Measurements from ENCODE around the gene PDLIM5. TPM values are rescaled to one million over a fixed set of nuclear protein-coding genes. Genes with fewer than 3 reads are reported as not detected.

Gene PDLIM5
- total RNA-seq, 1 donor from 2014 or later: 311 TPM

GRCh38 chr4:94676970-94677369 is 225.2 kb downstream of the PDLIM5 start:
- no peaks in the 10 kb centered on the region for H3K9me3 ChIP-seq (ENCODE audit: control insufficient read depth in 3 of 3, low read length in 3 of 3)
- H3K4me3 ChIP-seq (ENCODE audit: low read length in 3 of 3): no peak overlapping the region
- H3K27ac ChIP-seq (ENCODE audit: low read depth, low read length): no peak overlapping the region
- no peak overlapping the region for H3K9ac ChIP-seq (ENCODE audit: low read depth in 1 of 3, low read length in 3 of 3)
- H3K36me3 ChIP-seq (ENCODE audit: control insufficient read depth in 3 of 3, insufficient read depth in 3 of 3, low read length in 3 of 3): no peaks in the 10 kb centered on the region
- no peaks in the 10 kb centered on the region for H3K4me1 ChIP-seq (ENCODE audit: control insufficient read depth in 3 of 3, insufficient read depth in 3 of 3, low read length in 3 of 3)
- no peaks in the 10 kb centered on the region for H3K27me3 ChIP-seq (ENCODE audit: control insufficient read depth in 3 of 3, insufficient read depth in 3 of 3, low read length in 3 of 3)

DNA sequence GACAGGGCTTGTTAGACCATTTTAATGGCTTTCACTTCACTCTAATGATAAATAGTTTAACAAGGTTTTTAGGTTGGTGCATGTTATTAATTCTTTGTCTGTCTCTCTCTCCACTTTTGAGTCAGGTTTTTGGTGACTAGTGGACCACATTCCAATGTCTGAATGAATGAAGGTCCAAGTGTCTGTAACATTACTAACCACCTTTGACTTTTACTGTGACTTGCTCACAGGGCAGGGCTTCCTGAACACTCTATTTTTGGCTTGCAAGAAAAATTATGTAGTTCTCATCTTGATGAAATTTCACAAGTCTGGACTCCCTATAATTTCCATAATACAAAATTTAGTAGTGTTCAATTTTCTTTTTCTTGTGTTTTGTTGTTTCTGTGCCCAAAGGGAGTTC is 227.2 kb downstream of the PDLIM5 start:
- no peak overlapping the region for H3K27ac ChIP-seq (ENCODE audit: low read depth, low read length)
- no peaks in the 10 kb centered on the region for H3K9me3 ChIP-seq (ENCODE audit: control insufficient read depth in 3 of 3, low read length in 3 of 3)
- H3K9ac ChIP-seq (ENCODE audit: low read depth in 1 of 3, low read length in 3 of 3): no peak overlapping the region
- H3K36me3 ChIP-seq (ENCODE audit: control insufficient read depth in 3 of 3, insufficient read depth in 3 of 3, low read length in 3 of 3): no peaks in the 10 kb centered on the region
- H3K4me3 ChIP-seq (ENCODE audit: low read length in 3 of 3): no peak overlapping the region
- no peaks in the 10 kb centered on the region for H3K4me1 ChIP-seq (ENCODE audit: control insufficient read depth in 3 of 3, insufficient read depth in 3 of 3, low read length in 3 of 3)
- no peaks in the 10 kb centered on the region for H3K27me3 ChIP-seq (ENCODE audit: control insufficient read depth in 3 of 3, insufficient read depth in 3 of 3, low read length in 3 of 3)

DNA sequence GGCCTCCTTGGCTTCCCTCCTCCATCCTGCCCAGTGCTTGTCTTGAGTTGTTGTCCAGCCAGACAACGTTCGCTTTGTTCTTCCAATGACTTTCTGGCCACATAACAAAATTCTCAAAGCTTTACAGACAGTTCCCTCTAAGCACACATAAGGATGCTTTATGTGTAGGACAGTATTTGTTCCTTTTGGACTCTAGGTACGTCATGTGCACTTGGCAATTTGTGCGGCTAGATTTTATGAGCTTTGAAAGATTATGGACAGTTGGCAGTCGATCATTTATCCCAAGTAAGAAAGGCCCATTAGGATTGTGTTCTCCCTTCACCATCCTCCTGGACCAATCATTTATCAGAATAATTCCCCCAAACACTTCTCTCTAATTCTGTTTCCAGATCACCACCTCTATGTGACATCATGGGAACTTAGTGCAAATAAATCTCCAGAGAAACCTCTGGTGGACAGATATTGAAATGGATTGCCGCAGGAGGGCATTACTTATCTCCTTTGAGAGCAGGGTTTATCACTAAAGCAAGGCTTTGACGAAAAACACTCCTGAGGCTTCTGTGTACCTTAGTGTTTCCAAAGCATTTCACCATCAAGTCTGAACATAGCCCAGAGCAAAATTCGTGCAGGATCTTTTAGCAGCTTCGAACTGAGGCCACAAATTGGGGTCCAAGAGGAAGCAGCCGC is 228.6 kb downstream of the PDLIM5 start:
- Histone ChIP-seq H3K9me3 (ENCODE audit: control insufficient read depth in 3 of 3, low read length in 3 of 3) (no peaks in the 10 kb centered on the region), H3K27me3 (ENCODE audit: control insufficient read depth in 3 of 3, insufficient read depth in 3 of 3, low read length in 3 of 3) (no peaks in the 10 kb centered on the region), H3K27ac (ENCODE audit: low read depth, low read length) (no peak overlapping the region), H3K4me3 (ENCODE audit: low read length in 3 of 3) (no peak overlapping the region), H3K4me1 (ENCODE audit: control insufficient read depth in 3 of 3, insufficient read depth in 3 of 3, low read length in 3 of 3) (no peaks in the 10 kb centered on the region), H3K9ac (ENCODE audit: low read depth in 1 of 3, low read length in 3 of 3) (no peak overlapping the region), H3K36me3 (ENCODE audit: control insufficient read depth in 3 of 3, insufficient read depth in 3 of 3, low read length in 3 of 3) (no peaks in the 10 kb centered on the region)

- Histone ChIP-seq H3K9me3 (ENCODE audit: control insufficient read depth in 3 of 3, low read length in 3 of 3) (no peaks in the 10 kb centered on the region), H3K4me3 (ENCODE audit: low read length in 3 of 3) (no peak overlapping the region), H3K27ac (ENCODE audit: low read depth, low read length) (no peak overlapping the region), H3K27me3 (ENCODE audit: control insufficient read depth in 3 of 3, insufficient read depth in 3 of 3, low read length in 3 of 3) (no peaks in the 10 kb centered on the region), H3K4me1 (ENCODE audit: control insufficient read depth in 3 of 3, insufficient read depth in 3 of 3, low read length in 3 of 3) (no peaks in the 10 kb centered on the region), H3K9ac (ENCODE audit: low read depth in 1 of 3, low read length in 3 of 3) (no peak overlapping the region), H3K36me3 (ENCODE audit: control insufficient read depth in 3 of 3, insufficient read depth in 3 of 3, low read length in 3 of 3) (no peaks in the 10 kb centered on the region)
Measured at GRCh38 chr4:94686086-94686485, 234.3 kb downstream of the PDLIM5 start.

DNA sequence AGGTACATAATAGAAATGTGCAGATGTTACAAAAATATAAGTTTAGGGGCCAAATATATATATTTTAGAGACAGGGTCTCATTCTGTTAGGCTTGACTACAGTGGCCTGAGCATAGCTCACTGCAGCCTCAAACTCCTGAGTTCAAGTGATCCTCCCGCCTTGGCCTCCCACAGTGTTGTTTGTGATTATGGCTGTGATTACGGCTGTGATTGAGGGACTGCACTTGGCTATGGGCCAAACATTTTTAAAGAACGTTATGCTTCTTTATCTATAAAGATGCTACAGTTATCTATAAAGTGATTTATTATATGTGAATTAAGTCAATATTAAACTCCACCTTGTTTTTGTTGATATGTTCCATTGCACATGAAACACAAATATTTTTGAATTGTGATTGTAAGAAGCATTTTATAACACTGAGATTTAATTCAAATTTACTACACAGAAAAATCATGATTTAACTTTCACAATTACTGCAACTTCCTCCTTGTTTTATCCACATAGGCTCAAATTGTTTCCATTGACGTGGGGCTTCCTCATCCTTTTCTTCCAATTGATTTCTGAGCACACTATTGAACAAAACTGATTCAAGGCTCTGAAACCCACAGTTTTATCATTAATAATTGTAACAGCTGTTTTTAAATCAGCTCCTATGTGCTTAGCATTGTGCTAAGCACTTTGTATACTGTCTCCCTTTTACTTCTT is 237.6 kb downstream of the PDLIM5 start:
- Histone ChIP-seq H3K27ac (ENCODE audit: low read depth, low read length) (no peak overlapping the region), H3K9ac (ENCODE audit: low read depth in 1 of 3, low read length in 3 of 3) (no peak overlapping the region), H3K9me3 (ENCODE audit: control insufficient read depth in 3 of 3, low read length in 3 of 3) (no peaks in the 10 kb centered on the region), H3K27me3 (ENCODE audit: control insufficient read depth in 3 of 3, insufficient read depth in 3 of 3, low read length in 3 of 3) (no peaks in the 10 kb centered on the region), H3K4me3 (ENCODE audit: low read length in 3 of 3) (no peak overlapping the region), H3K36me3 (ENCODE audit: control insufficient read depth in 3 of 3, insufficient read depth in 3 of 3, low read length in 3 of 3) (no peaks in the 10 kb centered on the region), H3K4me1 (ENCODE audit: control insufficient read depth in 3 of 3, insufficient read depth in 3 of 3, low read length in 3 of 3) (no peaks in the 10 kb centered on the region)

DNA sequence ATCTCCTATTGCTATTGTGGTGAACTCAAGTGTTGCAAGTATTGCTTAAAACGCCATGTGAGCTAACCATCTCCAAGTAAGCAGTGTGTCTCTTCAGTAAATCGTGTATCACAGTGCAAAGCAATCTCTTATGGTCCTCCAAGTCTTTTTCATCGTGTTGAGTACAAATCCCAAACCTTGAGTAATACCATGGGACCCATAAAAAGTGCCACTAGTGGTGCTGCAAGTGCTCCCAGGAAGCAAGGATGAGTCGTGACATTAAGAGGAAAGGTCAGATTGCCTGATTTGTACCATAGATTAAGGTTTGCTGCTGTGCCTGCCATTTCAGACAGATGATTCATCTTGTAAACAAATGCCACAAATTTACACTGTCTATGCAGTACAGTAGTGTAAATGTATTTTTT is 239.1 kb downstream of the PDLIM5 start:
- no peaks in the 10 kb centered on the region for H3K36me3 ChIP-seq (ENCODE audit: control insufficient read depth in 3 of 3, insufficient read depth in 3 of 3, low read length in 3 of 3)
- no peak overlapping the region for H3K27ac ChIP-seq (ENCODE audit: low read depth, low read length)
- H3K27me3 ChIP-seq (ENCODE audit: control insufficient read depth in 3 of 3, insufficient read depth in 3 of 3, low read length in 3 of 3): no peaks in the 10 kb centered on the region
- H3K9ac ChIP-seq (ENCODE audit: low read depth in 1 of 3, low read length in 3 of 3): no peak overlapping the region
- H3K4me3 ChIP-seq (ENCODE audit: low read length in 3 of 3): no peak overlapping the region
- no peaks in the 10 kb centered on the region for H3K9me3 ChIP-seq (ENCODE audit: control insufficient read depth in 3 of 3, low read length in 3 of 3)
- H3K4me1 ChIP-seq (ENCODE audit: control insufficient read depth in 3 of 3, insufficient read depth in 3 of 3, low read length in 3 of 3): no peaks in the 10 kb centered on the region

- H3K4me1 ChIP-seq (ENCODE audit: control insufficient read depth in 3 of 3, insufficient read depth in 3 of 3, low read length in 3 of 3): no peaks in the 10 kb centered on the region
- H3K27ac ChIP-seq (ENCODE audit: low read depth, low read length): no peak overlapping the region
- no peaks in the 10 kb centered on the region for H3K36me3 ChIP-seq (ENCODE audit: control insufficient read depth in 3 of 3, insufficient read depth in 3 of 3, low read length in 3 of 3)
- H3K9me3 ChIP-seq (ENCODE audit: control insufficient read depth in 3 of 3, low read length in 3 of 3): no peaks in the 10 kb centered on the region
- H3K27me3 ChIP-seq (ENCODE audit: control insufficient read depth in 3 of 3, insufficient read depth in 3 of 3, low read length in 3 of 3): no peaks in the 10 kb centered on the region
- H3K4me3 ChIP-seq (ENCODE audit: low read length in 3 of 3): no peak overlapping the region
- H3K9ac ChIP-seq (ENCODE audit: low read depth in 1 of 3, low read length in 3 of 3): no peak overlapping the region
Measured at GRCh38 chr4:94691552-94691951, 239.8 kb downstream of the PDLIM5 start.

GRCh38 chr4:94695384-94695783 is 243.6 kb downstream of the PDLIM5 start:
- no peaks in the 10 kb centered on the region for H3K36me3 ChIP-seq (ENCODE audit: control insufficient read depth in 3 of 3, insufficient read depth in 3 of 3, low read length in 3 of 3)
- no peaks in the 10 kb centered on the region for H3K27me3 ChIP-seq (ENCODE audit: control insufficient read depth in 3 of 3, insufficient read depth in 3 of 3, low read length in 3 of 3)
- H3K4me1 ChIP-seq (ENCODE audit: control insufficient read depth in 3 of 3, insufficient read depth in 3 of 3, low read length in 3 of 3): no peaks in the 10 kb centered on the region
- no peak overlapping the region for H3K27ac ChIP-seq (ENCODE audit: low read depth, low read length)
- no peak overlapping the region for H3K4me3 ChIP-seq (ENCODE audit: low read length in 3 of 3)
- H3K9ac ChIP-seq (ENCODE audit: low read depth in 1 of 3, low read length in 3 of 3): no peak overlapping the region
- no peaks in the 10 kb centered on the region for H3K9me3 ChIP-seq (ENCODE audit: control insufficient read depth in 3 of 3, low read length in 3 of 3)

GRCh38 chr4:94698187-94698586 is 246.4 kb downstream of the PDLIM5 start:
- H3K27me3 ChIP-seq (ENCODE audit: control insufficient read depth in 3 of 3, insufficient read depth in 3 of 3, low read length in 3 of 3): no peaks in the 10 kb centered on the region
- no peaks in the 10 kb centered on the region for H3K9me3 ChIP-seq (ENCODE audit: control insufficient read depth in 3 of 3, low read length in 3 of 3)
- no peak overlapping the region for H3K9ac ChIP-seq (ENCODE audit: low read depth in 1 of 3, low read length in 3 of 3)
- H3K27ac ChIP-seq (ENCODE audit: low read depth, low read length): no peak overlapping the region
- H3K4me3 ChIP-seq (ENCODE audit: low read length in 3 of 3): no peak overlapping the region
- no peaks in the 10 kb centered on the region for H3K4me1 ChIP-seq (ENCODE audit: control insufficient read depth in 3 of 3, insufficient read depth in 3 of 3, low read length in 3 of 3)
- H3K36me3 ChIP-seq (ENCODE audit: control insufficient read depth in 3 of 3, insufficient read depth in 3 of 3, low read length in 3 of 3): no peaks in the 10 kb centered on the region

DNA sequence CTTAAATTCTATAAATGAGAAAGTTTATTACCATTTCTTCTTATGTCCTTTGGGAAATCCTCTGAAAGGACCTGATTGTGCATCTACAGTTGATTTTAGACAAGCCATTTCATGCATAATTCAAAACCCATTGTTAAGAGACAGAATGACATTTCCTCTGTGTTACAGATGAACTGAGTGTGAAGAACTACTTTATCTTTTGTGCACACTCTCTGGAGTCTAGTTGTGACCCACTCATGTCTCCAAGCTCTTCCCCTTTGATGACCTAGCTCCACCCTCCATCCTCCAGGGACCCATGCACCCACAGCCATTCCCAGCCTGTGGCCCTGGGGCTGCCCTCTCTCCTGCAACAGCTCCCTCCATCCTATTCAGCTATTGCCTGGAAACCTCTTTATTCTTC is 248.6 kb downstream of the PDLIM5 start:
- Histone ChIP-seq H3K27me3 (ENCODE audit: control insufficient read depth in 3 of 3, insufficient read depth in 3 of 3, low read length in 3 of 3) (no peaks in the 10 kb centered on the region), H3K9me3 (ENCODE audit: control insufficient read depth in 3 of 3, low read length in 3 of 3) (no peaks in the 10 kb centered on the region), H3K4me1 (ENCODE audit: control insufficient read depth in 3 of 3, insufficient read depth in 3 of 3, low read length in 3 of 3) (no peaks in the 10 kb centered on the region), H3K4me3 (ENCODE audit: low read length in 3 of 3) (no peak overlapping the region), H3K27ac (ENCODE audit: low read depth, low read length) (no peak overlapping the region), H3K36me3 (ENCODE audit: control insufficient read depth in 3 of 3, insufficient read depth in 3 of 3, low read length in 3 of 3) (no peaks in the 10 kb centered on the region), H3K9ac (ENCODE audit: low read depth in 1 of 3, low read length in 3 of 3) (no peak overlapping the region)

Measured in skeletal muscle tissue (tissue), 4 donors.